Measurements from ENCODE around the gene DEPDC5. TPM values are rescaled to one million over a fixed set of nuclear protein-coding genes. Genes with fewer than 3 reads are reported as not detected.

Gene DEPDC5
- total RNA-seq, 1 donor from 2014 or later = 32.6 TPM

GRCh38 chr22:31818481-31819392 is 64.9 kb downstream of the DEPDC5 start:
- Mint-ChIP-seq H3K9me3 (ENCODE audit: unreplicated experiment) (no peaks in the 10 kb centered on the region), H3K36me3 (ENCODE audit: low read depth, unreplicated experiment) (peaks cover 49% of the 10 kb centered on the region), H3K27ac (ENCODE audit: unreplicated experiment) (no peak overlapping the region), H3K4me3 (ENCODE audit: unreplicated experiment) (peak overlapping the region; percentile 38), H3K4me1 (ENCODE audit: unreplicated experiment) (no peaks in the 10 kb centered on the region), H3K27me3 (ENCODE audit: unreplicated experiment) (no peaks in the 10 kb centered on the region)
- no peak for DNase-seq (ENCODE audit: low spot score)
- TF ChIP-seq CTCF (IDR thresholded peaks at IDR 0.05; ENCODE audit: unreplicated experiment) = no peak

- Mint-ChIP-seq H3K4me1 (ENCODE audit: unreplicated experiment) (no peaks in the 10 kb centered on the region), H3K36me3 (ENCODE audit: low read depth, unreplicated experiment) (peaks cover 49% of the 10 kb centered on the region), H3K27ac (ENCODE audit: unreplicated experiment) (no peak overlapping the region), H3K4me3 (ENCODE audit: unreplicated experiment) (no peak overlapping the region), H3K27me3 (ENCODE audit: unreplicated experiment) (no peaks in the 10 kb centered on the region), H3K9me3 (ENCODE audit: unreplicated experiment) (no peaks in the 10 kb centered on the region)
- no peak for DNase-seq (ENCODE audit: low spot score)
- no peak for TF ChIP-seq CTCF (IDR thresholded peaks at IDR 0.05; ENCODE audit: unreplicated experiment)
Measured at GRCh38 chr22:31820655-31821054, 66.8 kb downstream of the DEPDC5 start.

DNA sequence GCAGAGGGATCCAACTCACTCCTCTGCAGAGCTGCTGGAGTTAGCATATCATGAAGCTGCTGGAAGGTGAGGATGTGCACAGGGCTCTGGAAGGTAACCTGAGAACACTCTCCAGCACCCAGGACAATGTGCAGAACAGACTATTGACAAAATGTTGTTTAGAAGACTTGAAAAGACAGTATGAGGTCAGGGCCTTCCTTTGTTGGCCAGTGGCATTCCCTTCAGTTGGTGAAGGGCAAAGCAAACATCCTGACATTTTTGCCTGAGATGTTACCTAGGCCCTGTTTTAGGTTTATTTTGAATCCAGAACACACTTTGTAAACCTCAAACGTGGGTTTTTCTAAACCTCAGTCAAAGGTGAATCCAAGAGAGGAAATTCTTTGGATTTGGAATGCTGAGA is 67.8 kb downstream of the DEPDC5 start:
- Mint-ChIP-seq H3K36me3 (ENCODE audit: low read depth, unreplicated experiment) (peaks cover 51% of the 10 kb centered on the region), H3K9me3 (ENCODE audit: unreplicated experiment) (no peaks in the 10 kb centered on the region), H3K4me1 (ENCODE audit: unreplicated experiment) (no peaks in the 10 kb centered on the region), H3K4me3 (ENCODE audit: unreplicated experiment) (no peak overlapping the region), H3K27ac (ENCODE audit: unreplicated experiment) (no peak overlapping the region), H3K27me3 (ENCODE audit: unreplicated experiment) (no peaks in the 10 kb centered on the region)
- TF ChIP-seq CTCF (IDR thresholded peaks at IDR 0.05; ENCODE audit: unreplicated experiment) = no peak
- no peak for DNase-seq (ENCODE audit: low spot score)

DNA sequence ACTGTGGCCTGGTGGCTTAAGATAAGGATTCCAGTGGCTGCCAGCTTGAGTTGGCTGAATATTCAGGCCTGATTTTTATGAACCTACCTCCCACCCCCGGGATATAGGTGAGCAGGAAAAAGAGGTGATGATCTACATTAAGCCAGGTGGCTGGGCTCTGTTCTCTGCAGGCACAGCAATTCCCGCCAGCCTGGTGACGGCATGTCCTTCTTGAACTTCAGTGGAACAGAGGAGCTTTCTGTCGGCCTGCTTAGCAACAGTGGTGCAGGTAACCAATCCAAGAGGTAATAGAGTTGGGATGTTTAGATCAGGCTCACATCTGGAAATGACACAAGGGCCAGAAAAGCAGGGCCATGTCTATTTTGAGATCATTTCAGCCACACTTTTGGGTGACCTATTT is 68.7 kb downstream of the DEPDC5 start:
- Mint-ChIP-seq H3K9me3 (ENCODE audit: unreplicated experiment) (no peaks in the 10 kb centered on the region), H3K27me3 (ENCODE audit: unreplicated experiment) (no peaks in the 10 kb centered on the region), H3K4me1 (ENCODE audit: unreplicated experiment) (no peaks in the 10 kb centered on the region), H3K36me3 (ENCODE audit: low read depth, unreplicated experiment) (peaks cover 53% of the 10 kb centered on the region), H3K4me3 (ENCODE audit: unreplicated experiment) (no peak overlapping the region), H3K27ac (ENCODE audit: unreplicated experiment) (no peak overlapping the region)
- no peak for TF ChIP-seq CTCF (IDR thresholded peaks at IDR 0.05; ENCODE audit: unreplicated experiment)
- DNase-seq (ENCODE audit: low spot score) = no peak

DNA sequence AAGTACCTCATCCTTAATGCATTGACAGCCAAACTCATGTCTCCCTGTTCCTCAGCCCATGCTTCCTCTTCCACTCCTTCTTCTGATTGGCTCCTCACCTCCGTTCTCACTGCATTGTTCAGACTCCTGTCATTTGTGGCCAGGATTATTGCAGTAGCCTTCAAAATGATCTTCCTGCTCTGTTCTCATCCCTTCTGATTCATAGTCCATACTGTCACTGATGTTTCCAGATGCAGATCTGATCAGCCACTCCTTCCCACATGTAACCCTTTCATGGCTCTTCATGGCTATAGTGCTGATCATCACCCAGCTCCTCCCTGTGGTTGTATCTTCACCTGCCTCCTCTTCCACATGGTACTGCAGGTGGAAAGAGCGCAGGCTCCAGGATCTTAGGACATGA is 71.7 kb downstream of the DEPDC5 start:
- H3K27me3 Mint-ChIP-seq (ENCODE audit: unreplicated experiment) = no peaks in the 10 kb centered on the region
- TF ChIP-seq CTCF (IDR thresholded peaks at IDR 0.05; ENCODE audit: unreplicated experiment) = no peak
- peaks cover 43% of the 10 kb centered on the region for H3K36me3 Mint-ChIP-seq (ENCODE audit: low read depth, unreplicated experiment)
- no peak for DNase-seq (ENCODE audit: low spot score)
- H3K4me3 Mint-ChIP-seq (ENCODE audit: unreplicated experiment) = no peak overlapping the region
- no peak overlapping the region for H3K27ac Mint-ChIP-seq (ENCODE audit: unreplicated experiment)
- peaks cover 3% of the 10 kb centered on the region for H3K4me1 Mint-ChIP-seq (ENCODE audit: unreplicated experiment)
- H3K9me3 Mint-ChIP-seq (ENCODE audit: unreplicated experiment) = no peaks in the 10 kb centered on the region
